Heart left ventricle (tissue), 16 donors: ENCODE data around the gene COL16A1. TPM values are rescaled to one million over a fixed set of nuclear protein-coding genes. Genes with fewer than 3 reads are reported as not detected.

Experiments
- ATAC-seq, 4 donors: fragments of 200-7000 bp; cut with Tn5 transposase; one replicate each; pipeline ENCODE4 v1.9.1; 2020 to 2022; ENCODE audit warnings: moderate library complexity in 4 of 4, mild to moderate bottlenecking in 3 of 4, moderate number of reproducible peaks in 1 of 4
- DNase-seq, 5 donors: peaks; one replicate each; pipeline ENCODE4 v3.0.0-alpha.2; 2020
- H3K27ac ChIP-seq, 12 donors: fragments of 200-600 bp; sonication (generic) in 4 of 12; one replicate each; pipeline versions ENCODE4 v1.5.0 to v1.8.0; 2016 to 2022; ENCODE audit warnings: mild to moderate bottlenecking in 2 of 12
- H3K27me3 ChIP-seq, 9 donors: fragments of 200-600 bp; sonication (generic) in 2 of 9; one replicate each; pipeline versions ENCODE4 v1.5.1 to v1.8.0; 2016 to 2022; ENCODE audit warnings: mild to moderate bottlenecking in 3 of 9
- H3K36me3 ChIP-seq, 9 donors: fragments of 200-600 bp; sonication (generic) in 2 of 9; one replicate each; pipeline versions ENCODE4 v1.5.0 to v1.8.0; 2018 to 2022; ENCODE audit warnings: mild to moderate bottlenecking in 2 of 9
- H3K4me1 ChIP-seq, 12 donors: fragments of 200-600 bp; sonication (generic) in 4 of 12; one replicate each; pipeline versions ENCODE4 v1.5.0 to v1.8.0; 2016 to 2022; ENCODE audit warnings: mild to moderate bottlenecking in 3 of 12
- H3K4me3 ChIP-seq, 12 donors: fragments of 200-600 bp; sonication (generic) in 4 of 12; one replicate each; pipeline versions ENCODE4 v1.5.0 to v1.8.0; 2017 to 2022; ENCODE audit warnings: mild to moderate bottlenecking in 9 of 12, moderate library complexity in 4 of 12
- H3K9me3 ChIP-seq, 12 donors: fragments of 200-600 bp; sonication (generic) in 4 of 12; one replicate each; pipeline versions ENCODE4 v1.5.0 to v1.8.0; 2016 to 2022; ENCODE audit warnings: mild to moderate bottlenecking in 1 of 12
- CTCF ChIP-seq, 12 donors: fragments of 200-600 bp; sonication (generic) in 4 of 12; IDR thresholded peaks; one replicate each; pipeline versions ENCODE4 v1.5.0 to v1.8.0; 2018 to 2022; ENCODE audit warnings: antibody characterized with exemption in 12 of 12, mild to moderate bottlenecking in 5 of 12
- POLR2A ChIP-seq, 2 donors: fragments of 450-650 bp; IDR thresholded peaks; one replicate each; pipeline ENCODE4 v1.6.1; 2017; ENCODE audit warnings: antibody characterized with exemption in 2 of 2, mild to moderate bottlenecking in 2 of 2, moderate library complexity in 2 of 2
- WGBS, 4 donors: extraction: QIAGEN DNeasy Blood & Tissue Kit in 2 of 4; methylation state at CpG; one replicate each; pipeline versions ENCODE4 v1.1.5 to v1.1.7; 2013 to 2018; 5-methylcytosine and 5-hydroxymethylcytosine counted together
- intact Hi-C, 10 donors: fragments of 100-400 bp; cut with DNase I; formaldehyde crosslinking; loops; one replicate each; pipeline versions ENCODE4 v1.11.1 to v1.14.2; 2022
- polyA plus RNA-seq, 2 donors: library from polyadenylated mRNA; stranded (reverse); fragments of 200-250 nt; gene quantifications; one replicate each; pipeline ENCODE4 v1.2.3, GENCODE V29; 2013
- total RNA-seq, 9 donors: library from RNA; depleted of rRNA in 2 of 9; stranded (reverse); fragments of >200 nt in 2 of 9; fragmentation: NEBNext Ultra II Directional in 3 of 9; extraction: Animal tissue kit (Norgen Biotek cat#: 25700) in 3 of 9; gene quantifications; one replicate each; pipeline versions ENCODE4 v1.1.0 to v1.2.4, GENCODE V29; 2016 to 2023
- donor health status: ischemic (EF 13 %, LVEDD 7.1; RV severe dilation, severe dysfunction).
- donor health status: healthy with polysubstance abuse.
- donor health status: DM: no; HTN: yes; CAD: no.
- donor health status: DM: no; HTN: no; CAD: no.
- donor health status: ischemic (EF 25% LVEDD 6.9; RV normal size, moderate dysfunction).
- donor health status: ischemic (EF 25% LVEDD 5.7; RV mildly dilated, moderate dysfunction).
- donor health status: healthy.
- donor health status: DM: yes; HTN: yes; CAD: no.
- donor health status: ischemic (EF 35%, LVEDD 5.7; RV mildly dilated, moderate dysfunction).
- donor health status: nonischemic (EF 11% LVEDD 7.7; RV severe dilation, severe dysfunction).
- donor health status: DM: yes; HTN: yes; CAD: no.
- donor health status: PGD.
- donor health status: ischemic (EF 29% LVEDD 5.4; RV normal size, mild dysfunction).
- donor health status: nonischemic (EF 23%, LVEDD 6.1; RV moderate dilation, normal function).

Gene COL16A1
- total and polyA plus RNA-seq, 11 donors: 7.5 to 24.1 (median 13.1) TPM

- WGBS, 4 donors: 51 to 69% (median 57%) methylated on average over 9 to 12 of the region's 12 CpGs
- TF ChIP-seq POLR2A (IDR thresholded peaks at IDR 0.05) (no peak), CTCF (IDR thresholded peaks at IDR 0.05) (no peak)
- no peak for ATAC-seq
These were observed 35.5 kb upstream of the COL16A1 start for GRCh38 chr1:31739346-31739745.

GRCh38 chr1:31736675-31737074, 32.9 kb upstream of the COL16A1 start:
- WGBS, 4 donors: 75 to 100% (median 83%) methylated on average over 1 to 18 of the region's 18 CpGs
- Histone ChIP-seq H3K27ac (no peak overlapping the region), H3K9me3 (no peaks in the 10 kb centered on the region), H3K36me3 (no peaks in the 10 kb centered on the region), H3K4me3 (no peak overlapping the region), H3K4me1 (no peaks in the 10 kb centered on the region), H3K27me3 (no peaks in the 10 kb centered on the region)
- no peak for DNase-seq
- TF ChIP-seq POLR2A (IDR thresholded peaks at IDR 0.05) (no peak), CTCF (IDR thresholded peaks at IDR 0.05) (no peak)
- intact Hi-C loops: no loop called here
- no peak for ATAC-seq

More at GRCh38 chr1:31739346-31739745, 35.5 kb upstream of the COL16A1 start:
- Histone ChIP-seq H3K9me3 (no peaks in the 10 kb centered on the region), H3K4me1 (no peaks in the 10 kb centered on the region), H3K27me3 (no peaks in the 10 kb centered on the region), H3K27ac (no peak overlapping the region), H3K4me3 (no peak overlapping the region), H3K36me3 (no peaks in the 10 kb centered on the region)
- intact Hi-C loops: no loop called here
- DNase-seq: no peak

- no peaks in the 10 kb centered on the region for H3K27me3 ChIP-seq
- no peaks in the 10 kb centered on the region for H3K36me3 ChIP-seq
- intact Hi-C loops: no loop called here
- WGBS, 4 donors: 83 to 88% (median 88%) methylated on average over 10 of the region's 10 CpGs
- no peaks in the 10 kb centered on the region for H3K9me3 ChIP-seq
- no peak overlapping the region for H3K4me3 ChIP-seq
- TF ChIP-seq POLR2A (IDR thresholded peaks at IDR 0.05): no peak
- no peak for TF ChIP-seq CTCF (IDR thresholded peaks at IDR 0.05)
- no peak overlapping the region for H3K27ac ChIP-seq
- no peak for DNase-seq
- ATAC-seq: no peak
- H3K4me1 ChIP-seq: no peaks in the 10 kb centered on the region
These were observed 31.8 kb upstream of the COL16A1 start for GRCh38 chr1:31735571-31735970.

- Histone ChIP-seq H3K9me3 (no peaks in the 10 kb centered on the region), H3K27me3 (no peaks in the 10 kb centered on the region), H3K27ac (no peak overlapping the region), H3K36me3 (no peaks in the 10 kb centered on the region), H3K4me3 (no peak overlapping the region), H3K4me1 (no peaks in the 10 kb centered on the region)
- TF ChIP-seq CTCF (IDR thresholded peaks at IDR 0.05) (no peak), POLR2A (IDR thresholded peaks at IDR 0.05) (no peak)
- ATAC-seq: no peak
- intact Hi-C loops: no loop called here
- no peak for DNase-seq
- 81 to 93% (median 89%) methylated on average over 7 of the region's 7 CpGs for WGBS, 4 donors
These were observed 30.8 kb upstream of the COL16A1 start for GRCh38 chr1:31734582-31735107.
